SK-N-MC (cell line): Measurements from ENCODE around the gene OR2AE1.

Experiments
- DNase-seq: peaks from one replicate; pipeline ENCODE4 v3.0.0-alpha.2; 2011; ENCODE audit warnings: low read depth, low spot score
- H3K27ac ChIP-seq: fragments of 200-600 bp; sonication (generic); 2 replicates; pipeline ENCODE4 v1.5.1; 2016; ENCODE audit warnings: mixed run types
- H3K36me3 ChIP-seq: fragments of 200-600 bp; sonication (generic); 2 replicates; pipeline ENCODE4 v1.6.1; 2017; ENCODE audit warnings: antibody characterized with exemption, low read length, mixed read lengths; ENCODE audit not compliant: insufficient read depth
- H3K4me3 ChIP-seq: fragments of 200-600 bp; sonication (generic); 2 replicates; pipeline ENCODE4 v1.5.1; 2016
- H3K9ac ChIP-seq: fragments of 200-600 bp; sonication (generic); 2 replicates; pipeline ENCODE4 v1.8.0; 2017; ENCODE audit warnings: mixed run types, mixed read lengths; ENCODE audit not compliant: insufficient read length
- H3K9me3 ChIP-seq: fragments of 200-600 bp; sonication (generic); 2 replicates; pipeline ENCODE4 v1.6.1; 2017; ENCODE audit warnings: low read depth, mild to moderate bottlenecking, antibody characterized with exemption, low read length, moderate library complexity, mixed read lengths
- EZH2 ChIP-seq: fragments of 200-600 bp; sonication (generic); IDR thresholded peaks from one replicate; pipeline ENCODE4 v1.6.1; 2017; ENCODE audit warnings: antibody characterized with exemption
- FOXP2 ChIP-seq: optimal IDR thresholded peaks from 2 replicates; pipeline ENCODE3; 2011; ENCODE audit warnings: mild to moderate bottlenecking, moderate library complexity; ENCODE audit not compliant: insufficient read depth; ENCODE audit errors: extremely low read length, control extremely low read depth
- POLR2AphosphoS5 ChIP-seq: IDR thresholded peaks from 2 replicates; pipeline ENCODE4 v1.6.1; 2012; ENCODE audit warnings: mild to moderate bottlenecking, low read depth, low read length, borderline replicate concordance

Gene OR2AE1

GRCh38 chr7:99876933-99877332, at the start of gene OR2AE1:
TSS of gene OR2AE1 (minus strand) at chr7:99877033. CDS start at chr7:99877033, 0 bp downstream.
- no peak within 1 kb of the TSS for H3K27ac ChIP-seq
- no peak within 1 kb of the TSS for H3K9ac ChIP-seq
- H3K36me3 ChIP-seq = no peaks in the 10 kb centered on the region
- no peak within 1 kb of the TSS for H3K4me3 ChIP-seq
- no peak for TF ChIP-seq POLR2AphosphoS5
- no peak for TF ChIP-seq EZH2
- TF ChIP-seq FOXP2 = no peak
- no peak for DNase-seq
- no peaks in the 10 kb centered on the region for H3K9me3 ChIP-seq

- Histone ChIP-seq H3K4me3 (no peak overlapping the region), H3K36me3 (peaks cover 3% of the 10 kb centered on the region), H3K9ac (no peak overlapping the region), H3K27ac (no peak overlapping the region), H3K9me3 (no peaks in the 10 kb centered on the region)
- TF ChIP-seq EZH2 (no peak), FOXP2 (no peak), POLR2AphosphoS5 (no peak)
- DNase-seq = no peak
Observed at GRCh38 chr7:99926321-99926720, 49.5 kb upstream of the OR2AE1 start.

GRCh38 chr7:99923200-99923599, 46.4 kb upstream of the OR2AE1 start:
- H3K9me3 ChIP-seq = no peaks in the 10 kb centered on the region
- DNase-seq = no peak
- peaks cover 11% of the 10 kb centered on the region for H3K36me3 ChIP-seq
- TF ChIP-seq EZH2 (no peak), FOXP2 (no peak), POLR2AphosphoS5 (no peak)
- H3K4me3 ChIP-seq = no peak overlapping the region
- H3K27ac ChIP-seq = no peak overlapping the region
- no peak overlapping the region for H3K9ac ChIP-seq

- peaks cover 18% of the 10 kb centered on the region for H3K36me3 ChIP-seq
- H3K4me3 ChIP-seq = peak overlapping the region; percentile 90
- no peak for TF ChIP-seq POLR2AphosphoS5
- TF ChIP-seq FOXP2 = no peak
- TF ChIP-seq EZH2 = no peak
- peak overlapping the region; percentile 95 for H3K9ac ChIP-seq
- no peak for DNase-seq
- no peaks in the 10 kb centered on the region for H3K9me3 ChIP-seq
- peak overlapping the region; percentile 81; the same call in 1 of the 2 replicates for H3K27ac ChIP-seq
Observed at GRCh38 chr7:99920149-99920548, 43.3 kb upstream of the OR2AE1 start.

GRCh38 chr7:99919814-99920112, 42.9 kb upstream of the OR2AE1 start:
- Histone ChIP-seq H3K9ac (peak overlapping the region; percentile 95), H3K9me3 (no peaks in the 10 kb centered on the region), H3K36me3 (peaks cover 18% of the 10 kb centered on the region), H3K27ac (peak overlapping the region; percentile 81), H3K4me3 (peak overlapping the region; percentile 90)
- DNase-seq = no peak
- no peak for TF ChIP-seq FOXP2
- no peak for TF ChIP-seq EZH2
- TF ChIP-seq POLR2AphosphoS5 = no peak; the same call in 1 of the 2 replicates

GRCh38 chr7:99918959-99919813, 42.4 kb upstream of the OR2AE1 start, which contains the start of gene TRIM4:
TSS of gene TRIM4 (minus strand) at chr7:99919530. CDS start at chr7:99919401, 129 bp downstream.
- TF ChIP-seq FOXP2 (no peak), POLR2AphosphoS5 (peak; percentile 94)
- no peaks in the 10 kb centered on the region for H3K9me3 ChIP-seq
- H3K27ac ChIP-seq = peak within 1 kb of the TSS; percentile 81
- H3K9ac ChIP-seq = peak within 1 kb of the TSS; percentile 95
- DNase-seq = no peak
- peak within 1 kb of the TSS; percentile 90 for H3K4me3 ChIP-seq
- peaks cover 18% of the 10 kb centered on the region for H3K36me3 ChIP-seq

GRCh38 chr7:99910976-99911375, 34.1 kb upstream of the OR2AE1 start:
- Histone ChIP-seq H3K36me3 (peaks cover 36% of the 10 kb centered on the region), H3K9me3 (no peaks in the 10 kb centered on the region), H3K9ac (no peak overlapping the region), H3K27ac (no peak overlapping the region), H3K4me3 (no peak overlapping the region)
- DNase-seq = no peak
- no peak for TF ChIP-seq POLR2AphosphoS5
- no peak for TF ChIP-seq FOXP2
- no peak for TF ChIP-seq EZH2

- Histone ChIP-seq H3K9me3 (no peaks in the 10 kb centered on the region), H3K36me3 (peaks cover 51% of the 10 kb centered on the region)
Observed at GRCh38 chr7:99901581-99901980, 24.7 kb upstream of the OR2AE1 start.

More at GRCh38 chr7:99901581-99901980, 24.7 kb upstream of the OR2AE1 start:
- DNase-seq = no peak
- TF ChIP-seq POLR2AphosphoS5 = no peak
- TF ChIP-seq EZH2 = no peak
- no peak for TF ChIP-seq FOXP2
- Histone ChIP-seq H3K9ac (no peak overlapping the region), H3K27ac (peak overlapping the region; percentile 46; the same call in 1 of the 2 replicates), H3K4me3 (no peak overlapping the region)
